ENCODE results near the gene SLC8A3.

SLC8A3 gene

DNA sequence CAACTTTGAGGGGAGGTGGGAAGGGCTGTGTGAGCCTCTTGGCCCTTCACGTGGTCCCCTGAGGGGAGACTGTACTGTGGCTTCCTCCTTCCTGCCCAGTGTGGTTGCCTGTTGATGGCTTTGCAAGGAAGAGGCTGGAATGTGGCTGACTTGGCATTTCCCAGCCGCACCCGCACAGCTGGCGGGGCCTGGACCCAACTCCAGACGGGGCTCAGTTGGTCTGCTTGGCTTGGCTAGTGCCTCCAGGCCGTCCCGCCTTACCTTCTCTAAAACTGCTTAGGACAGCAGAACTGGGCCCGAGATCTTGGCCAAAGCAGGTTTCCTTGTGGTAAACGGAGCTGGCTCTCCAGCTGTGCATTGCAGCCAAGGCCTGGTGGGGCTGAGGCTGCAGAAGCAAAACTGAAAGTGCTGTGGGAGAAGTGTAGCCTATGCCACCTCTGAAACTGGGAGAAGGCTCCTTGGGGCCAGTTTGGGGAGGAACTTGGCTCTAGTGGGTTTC, 170.0 kb downstream of the SLC8A3 start:
- Histone ChIP-seq H3K4me1 (ENCODE audit: control insufficient read depth, low read depth, low read length) (peaks cover 2% of the 10 kb centered on the region), H3K36me3 (ENCODE audit: control insufficient read depth, low read depth, low read length) (no peaks in the 10 kb centered on the region), H3K9ac (ENCODE audit: low read length) (no peak overlapping the region), H3K4me3 (ENCODE audit: low read length) (no peak overlapping the region), H3K27me3 (ENCODE audit: control insufficient read depth, insufficient read depth, low read length) (no peaks in the 10 kb centered on the region), H3K27ac (ENCODE audit: low read length) (no peak overlapping the region), H3K9me3 (ENCODE audit: control insufficient read depth, low read depth, low read length) (no peaks in the 10 kb centered on the region)

DNA sequence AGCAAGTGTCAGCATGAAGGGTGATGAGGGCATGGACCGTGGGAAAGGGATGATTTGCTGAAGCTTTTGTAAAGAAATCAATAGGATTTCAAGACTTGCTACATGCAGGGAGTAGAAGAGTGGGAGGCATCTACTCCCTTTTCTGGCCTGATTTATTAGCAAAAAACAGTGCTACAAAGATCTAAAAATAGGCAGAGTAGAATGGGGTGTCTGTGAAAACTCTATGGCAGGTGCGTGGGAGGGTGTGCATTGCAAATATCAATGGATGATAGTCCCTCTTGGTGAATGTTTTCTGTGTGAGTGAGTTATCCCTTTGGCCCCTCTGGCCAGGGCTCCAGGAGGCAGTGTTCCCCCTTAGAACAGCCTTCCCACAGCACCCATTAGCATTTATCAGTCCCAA, 170.5 kb downstream of the SLC8A3 start:
- Histone ChIP-seq H3K27ac (ENCODE audit: low read length) (no peak overlapping the region), H3K9ac (ENCODE audit: low read length) (no peak overlapping the region), H3K4me3 (ENCODE audit: low read length) (no peak overlapping the region), H3K27me3 (ENCODE audit: control insufficient read depth, insufficient read depth, low read length) (no peaks in the 10 kb centered on the region), H3K9me3 (ENCODE audit: control insufficient read depth, low read depth, low read length) (no peaks in the 10 kb centered on the region), H3K4me1 (ENCODE audit: control insufficient read depth, low read depth, low read length) (peaks cover 2% of the 10 kb centered on the region), H3K36me3 (ENCODE audit: control insufficient read depth, low read depth, low read length) (no peaks in the 10 kb centered on the region)

DNA sequence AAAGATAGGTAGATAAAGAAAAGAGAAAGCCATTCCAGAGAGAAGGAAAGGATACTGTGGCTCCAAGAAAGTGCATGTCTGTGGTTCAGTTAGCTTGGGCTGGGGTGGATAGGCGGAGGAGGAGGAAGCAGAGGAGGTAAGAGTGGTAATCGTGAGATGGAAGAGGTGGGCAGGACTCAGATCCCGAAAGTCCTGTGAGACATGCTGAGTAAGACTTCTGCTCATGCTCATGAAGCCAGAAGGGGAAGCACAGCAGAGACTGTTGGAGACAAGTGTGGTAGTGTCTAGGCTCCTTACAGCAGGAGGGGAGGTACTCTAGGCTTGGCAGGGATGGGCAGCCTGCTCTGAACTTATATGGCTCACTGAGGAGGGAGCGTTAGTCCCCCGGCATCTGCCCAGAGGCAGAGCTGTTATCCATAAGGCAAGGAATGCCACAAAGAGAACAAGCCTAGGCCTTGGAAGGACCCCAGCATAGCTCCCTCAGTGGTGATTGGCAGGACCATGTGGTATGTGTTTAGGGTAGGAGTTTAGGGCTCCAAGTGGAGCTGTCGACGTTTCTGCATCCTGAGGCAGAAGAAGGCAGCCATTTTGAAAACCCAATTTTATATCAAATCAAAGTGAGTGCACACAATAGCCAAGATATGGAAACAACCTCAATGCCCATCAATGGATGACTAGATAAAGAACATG, 174.2 kb downstream of the SLC8A3 start:
- Histone ChIP-seq H3K27me3 (ENCODE audit: control insufficient read depth, insufficient read depth, low read length) (no peaks in the 10 kb centered on the region), H3K36me3 (ENCODE audit: control insufficient read depth, low read depth, low read length) (no peaks in the 10 kb centered on the region), H3K27ac (ENCODE audit: low read length) (no peak overlapping the region), H3K4me1 (ENCODE audit: control insufficient read depth, low read depth, low read length) (peaks cover 2% of the 10 kb centered on the region), H3K9ac (ENCODE audit: low read length) (no peak overlapping the region), H3K4me3 (ENCODE audit: low read length) (no peak overlapping the region), H3K9me3 (ENCODE audit: control insufficient read depth, low read depth, low read length) (no peaks in the 10 kb centered on the region)

DNA sequence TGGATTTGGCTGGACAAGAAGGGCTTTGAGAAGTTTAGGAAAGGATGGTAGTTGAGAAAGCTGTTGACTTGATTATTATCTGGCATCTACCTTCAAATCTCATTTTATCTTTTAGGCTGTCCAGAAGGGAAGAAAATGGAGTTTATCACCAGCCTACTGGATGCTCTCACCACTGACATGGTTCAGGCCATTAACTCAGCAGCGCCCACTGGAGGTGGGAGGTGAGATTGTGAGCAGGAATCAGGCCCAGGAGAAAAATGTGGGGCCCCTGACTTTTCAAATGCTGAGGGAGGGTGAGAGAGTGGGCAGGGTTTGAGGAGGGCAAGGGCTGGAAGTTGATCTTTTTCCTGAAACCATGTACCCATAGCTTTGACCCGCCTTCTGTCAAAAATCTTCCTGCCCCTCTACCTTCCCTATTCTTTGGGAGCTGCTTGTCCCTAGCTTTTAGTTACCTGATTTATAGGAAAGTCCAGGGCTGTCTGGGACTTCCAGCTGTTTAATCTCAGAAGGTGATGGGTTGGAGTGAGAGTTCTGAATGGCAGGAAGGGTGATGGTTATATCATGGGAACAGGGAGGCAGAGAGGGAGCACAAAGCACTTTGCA, 175.4 kb downstream of the SLC8A3 start:
- no peaks in the 10 kb centered on the region for H3K27me3 ChIP-seq (ENCODE audit: control insufficient read depth, insufficient read depth, low read length)
- peaks cover 13% of the 10 kb centered on the region for H3K4me1 ChIP-seq (ENCODE audit: control insufficient read depth, low read depth, low read length)
- H3K9ac ChIP-seq (ENCODE audit: low read length): no peak overlapping the region
- no peak overlapping the region for H3K27ac ChIP-seq (ENCODE audit: low read length)
- no peaks in the 10 kb centered on the region for H3K9me3 ChIP-seq (ENCODE audit: control insufficient read depth, low read depth, low read length)
- H3K4me3 ChIP-seq (ENCODE audit: low read length): no peak overlapping the region
- no peaks in the 10 kb centered on the region for H3K36me3 ChIP-seq (ENCODE audit: control insufficient read depth, low read depth, low read length)

DNA sequence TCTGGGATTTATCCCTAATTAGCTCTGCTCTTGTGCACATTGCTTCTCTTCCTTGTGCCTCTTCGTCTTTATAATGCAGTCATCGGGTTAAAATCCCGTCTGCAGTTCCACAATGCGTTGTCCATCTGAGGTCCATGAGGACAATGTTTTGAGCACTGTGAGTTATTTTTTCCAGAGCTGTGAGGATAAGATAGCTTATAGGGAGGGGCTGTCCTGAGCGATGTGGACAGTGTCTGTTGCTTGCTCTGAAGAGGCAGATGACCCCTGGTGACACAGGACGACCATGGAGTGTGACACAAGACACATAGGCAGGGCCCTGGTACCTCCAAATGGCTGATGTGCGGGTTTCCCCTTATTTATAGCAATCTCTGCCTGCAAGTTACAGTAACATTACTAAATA, 177.0 kb downstream of the SLC8A3 start:
- Histone ChIP-seq H3K27me3 (ENCODE audit: control insufficient read depth, insufficient read depth, low read length) (no peaks in the 10 kb centered on the region), H3K4me1 (ENCODE audit: control insufficient read depth, low read depth, low read length) (peaks cover 15% of the 10 kb centered on the region), H3K36me3 (ENCODE audit: control insufficient read depth, low read depth, low read length) (no peaks in the 10 kb centered on the region), H3K27ac (ENCODE audit: low read length) (no peak overlapping the region), H3K9ac (ENCODE audit: low read length) (no peak overlapping the region), H3K4me3 (ENCODE audit: low read length) (no peak overlapping the region), H3K9me3 (ENCODE audit: control insufficient read depth, low read depth, low read length) (no peaks in the 10 kb centered on the region)

DNA sequence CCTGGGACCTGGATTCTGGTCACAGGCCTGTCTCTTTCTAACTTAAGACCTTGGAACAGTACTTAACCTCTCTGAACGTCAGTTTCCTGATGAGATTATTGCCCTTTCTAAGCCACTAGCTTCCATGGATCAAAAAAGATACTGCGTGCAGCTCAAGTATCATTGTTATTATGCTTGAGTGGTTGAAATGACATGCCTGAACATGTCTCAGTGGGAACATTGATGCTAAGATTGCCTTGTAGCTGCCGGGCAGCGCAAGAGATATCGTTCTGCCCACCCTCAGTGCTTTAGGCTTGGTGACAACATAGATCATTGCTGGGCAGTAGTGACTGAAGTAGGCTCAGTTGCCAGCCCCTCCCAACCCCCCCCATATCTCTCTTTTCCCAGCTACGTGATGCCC, 177.7 kb downstream of the SLC8A3 start:
- Histone ChIP-seq H3K9ac (ENCODE audit: low read length) (no peak overlapping the region), H3K36me3 (ENCODE audit: control insufficient read depth, low read depth, low read length) (no peaks in the 10 kb centered on the region), H3K27me3 (ENCODE audit: control insufficient read depth, insufficient read depth, low read length) (no peaks in the 10 kb centered on the region), H3K27ac (ENCODE audit: low read length) (no peak overlapping the region), H3K4me1 (ENCODE audit: control insufficient read depth, low read depth, low read length) (peaks cover 15% of the 10 kb centered on the region), H3K9me3 (ENCODE audit: control insufficient read depth, low read depth, low read length) (no peaks in the 10 kb centered on the region), H3K4me3 (ENCODE audit: low read length) (no peak overlapping the region)

DNA sequence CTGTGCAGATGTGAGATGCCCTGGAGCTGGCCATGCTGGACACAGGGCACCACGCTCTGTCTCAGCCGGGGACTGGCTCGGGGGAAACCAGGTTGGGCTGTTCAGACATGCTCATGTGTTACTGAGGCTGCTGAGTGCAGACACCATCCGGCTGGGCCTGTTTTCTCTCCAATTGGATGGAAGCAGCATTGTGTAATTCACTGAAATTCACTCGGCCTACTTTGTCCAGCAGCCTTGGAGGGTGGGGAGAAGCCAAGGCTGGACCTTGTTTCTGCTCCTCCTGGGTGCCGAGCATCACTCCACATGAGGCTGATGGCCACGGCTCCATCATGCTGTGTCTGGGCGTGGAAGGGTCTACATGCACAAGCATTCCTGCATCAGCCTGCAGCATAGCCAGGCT, 178.8 kb downstream of the SLC8A3 start:
- Histone ChIP-seq H3K9ac (ENCODE audit: low read length) (no peak overlapping the region), H3K4me3 (ENCODE audit: low read length) (no peak overlapping the region), H3K4me1 (ENCODE audit: control insufficient read depth, low read depth, low read length) (peaks cover 12% of the 10 kb centered on the region), H3K36me3 (ENCODE audit: control insufficient read depth, low read depth, low read length) (no peaks in the 10 kb centered on the region), H3K27me3 (ENCODE audit: control insufficient read depth, insufficient read depth, low read length) (no peaks in the 10 kb centered on the region), H3K27ac (ENCODE audit: low read length) (no peak overlapping the region), H3K9me3 (ENCODE audit: control insufficient read depth, low read depth, low read length) (no peaks in the 10 kb centered on the region)

DNA sequence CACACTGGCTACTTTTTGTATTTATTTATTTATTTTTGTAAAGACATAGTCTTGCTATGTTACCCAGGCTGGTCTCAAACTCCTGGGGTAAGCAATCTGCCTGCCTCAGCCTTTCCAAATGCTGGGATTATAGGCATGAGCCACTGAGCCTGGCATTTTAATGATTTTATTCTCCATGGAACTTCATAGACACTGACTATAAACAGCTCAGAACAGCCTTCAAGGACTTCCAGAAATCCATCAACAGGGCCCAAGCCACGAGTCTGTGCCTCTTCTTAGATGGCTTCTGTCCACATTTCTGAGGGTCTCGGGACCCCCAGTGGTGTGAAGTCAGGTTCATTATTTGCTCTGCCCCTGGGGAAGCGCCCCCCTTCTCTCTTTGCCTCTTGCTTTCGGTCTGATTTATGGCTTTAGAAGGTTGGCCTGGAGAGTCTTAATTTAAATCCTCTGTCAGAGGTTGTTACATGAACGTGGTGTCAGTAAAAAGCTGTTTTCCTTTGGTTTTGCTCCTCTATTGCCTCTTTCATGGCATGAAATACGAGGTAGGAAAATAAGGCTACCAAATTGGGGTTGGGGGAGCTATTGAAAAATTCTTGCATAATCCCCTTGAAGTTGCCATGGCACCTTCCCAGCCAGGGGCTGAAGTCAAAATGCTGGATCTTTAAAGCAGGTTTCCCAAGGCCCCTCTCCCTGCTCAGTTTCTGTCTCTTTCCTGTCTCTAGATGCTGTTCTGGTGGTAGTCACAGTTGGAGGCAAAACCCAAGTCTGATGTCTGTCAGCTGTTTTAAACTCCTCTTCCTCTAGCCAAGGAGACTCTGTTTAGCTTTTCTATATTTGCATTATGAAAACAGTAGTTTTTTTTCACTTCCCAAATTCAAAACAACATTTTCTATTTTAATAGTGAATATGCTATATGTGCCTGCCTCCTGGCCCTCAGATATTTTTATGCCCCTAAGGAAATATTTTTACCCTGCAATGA, 180.2 kb downstream of the SLC8A3 start:
- H3K36me3 ChIP-seq (ENCODE audit: control insufficient read depth, low read depth, low read length): no peaks in the 10 kb centered on the region
- H3K9ac ChIP-seq (ENCODE audit: low read length): no peak overlapping the region

DNA sequence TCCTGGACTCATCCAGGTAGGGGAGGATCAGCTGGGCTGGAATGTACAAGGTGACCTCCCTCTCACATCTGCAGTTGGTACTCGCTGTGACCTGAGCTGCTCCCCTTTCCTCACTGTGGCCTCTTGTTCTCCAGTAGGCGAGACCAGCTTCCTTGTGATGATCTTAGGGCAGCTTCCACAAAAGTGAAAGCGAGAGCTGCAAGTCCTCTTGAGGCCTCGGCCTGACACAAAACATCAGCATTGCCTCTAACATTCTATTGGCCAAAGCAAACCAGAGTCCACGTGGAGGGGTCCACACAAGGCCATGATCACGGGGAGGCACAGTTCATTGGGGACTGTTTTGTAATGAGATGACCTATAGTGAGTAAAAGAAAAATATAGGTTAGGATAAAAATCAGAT, 182.1 kb downstream of the SLC8A3 start:
- H3K9ac ChIP-seq (ENCODE audit: low read length): no peak overlapping the region

More for the DNA sequence above, 180.2 kb downstream of the SLC8A3 start:
- Histone ChIP-seq H3K27me3 (ENCODE audit: control insufficient read depth, insufficient read depth, low read length) (no peaks in the 10 kb centered on the region), H3K4me3 (ENCODE audit: low read length) (no peak overlapping the region), H3K9me3 (ENCODE audit: control insufficient read depth, low read depth, low read length) (no peaks in the 10 kb centered on the region), H3K4me1 (ENCODE audit: control insufficient read depth, low read depth, low read length) (peaks cover 12% of the 10 kb centered on the region), H3K27ac (ENCODE audit: low read length) (no peak overlapping the region)

DNA sequence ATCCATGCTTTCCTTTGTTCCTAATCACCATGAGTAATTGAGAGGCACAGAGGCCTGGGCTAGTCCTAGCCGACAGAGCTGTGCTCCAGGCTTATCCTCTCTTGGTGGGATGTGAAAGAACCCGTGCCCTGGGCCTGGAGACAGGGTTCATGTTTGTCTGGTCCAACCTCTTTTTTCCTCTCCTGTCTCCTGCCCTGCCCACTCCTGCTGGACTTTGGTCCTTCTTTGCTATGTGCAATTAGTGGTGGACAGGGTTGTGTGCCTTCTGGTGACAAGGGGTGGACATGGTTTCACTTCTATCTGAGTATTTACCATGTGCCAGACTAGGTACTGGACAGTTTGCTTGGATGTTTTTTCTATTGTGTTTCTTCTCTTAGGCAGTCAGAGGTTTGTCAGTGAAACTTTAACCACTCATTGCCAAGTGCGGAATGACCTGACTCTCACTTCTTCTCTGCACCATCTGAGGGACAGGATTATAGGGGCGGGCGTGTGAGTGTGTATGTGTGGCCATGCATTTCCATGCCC, 183.4 kb downstream of the SLC8A3 start:
- Histone ChIP-seq H3K4me1 (ENCODE audit: control insufficient read depth, low read depth, low read length) (peaks cover 12% of the 10 kb centered on the region), H3K9ac (ENCODE audit: low read length) (no peak overlapping the region), H3K4me3 (ENCODE audit: low read length) (no peak overlapping the region), H3K9me3 (ENCODE audit: control insufficient read depth, low read depth, low read length) (no peaks in the 10 kb centered on the region), H3K27ac (ENCODE audit: low read length) (no peak overlapping the region), H3K36me3 (ENCODE audit: control insufficient read depth, low read depth, low read length) (no peaks in the 10 kb centered on the region), H3K27me3 (ENCODE audit: control insufficient read depth, insufficient read depth, low read length) (no peaks in the 10 kb centered on the region)

More for the DNA sequence above, 182.1 kb downstream of the SLC8A3 start:
- Histone ChIP-seq H3K36me3 (ENCODE audit: control insufficient read depth, low read depth, low read length) (no peaks in the 10 kb centered on the region), H3K27ac (ENCODE audit: low read length) (no peak overlapping the region), H3K4me3 (ENCODE audit: low read length) (no peak overlapping the region), H3K4me1 (ENCODE audit: control insufficient read depth, low read depth, low read length) (peaks cover 12% of the 10 kb centered on the region), H3K27me3 (ENCODE audit: control insufficient read depth, insufficient read depth, low read length) (no peaks in the 10 kb centered on the region), H3K9me3 (ENCODE audit: control insufficient read depth, low read depth, low read length) (no peaks in the 10 kb centered on the region)

DNA sequence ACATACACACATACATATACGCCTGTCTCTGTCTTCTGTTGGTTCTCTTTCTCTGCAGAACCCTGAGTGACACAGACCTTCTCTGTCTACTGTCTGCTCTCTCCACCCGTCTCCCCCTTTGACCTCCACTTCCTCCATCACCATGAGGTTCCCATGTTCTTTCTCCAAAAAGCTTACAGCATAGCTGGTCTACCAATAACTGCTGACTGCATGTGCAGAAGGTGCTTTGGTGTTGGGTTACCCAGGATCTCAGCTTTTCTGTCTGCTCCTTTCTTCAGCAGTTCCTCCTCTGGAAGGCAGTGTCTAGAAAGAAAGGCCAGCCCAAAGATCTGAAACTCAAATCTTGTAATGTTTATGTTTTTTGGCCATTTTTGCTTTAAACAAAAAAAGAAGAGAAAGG, 184.0 kb downstream of the SLC8A3 start:
- no peak overlapping the region for H3K9ac ChIP-seq (ENCODE audit: low read length)
- no peak overlapping the region for H3K27ac ChIP-seq (ENCODE audit: low read length)
- H3K4me1 ChIP-seq (ENCODE audit: control insufficient read depth, low read depth, low read length): peaks cover 12% of the 10 kb centered on the region
- H3K27me3 ChIP-seq (ENCODE audit: control insufficient read depth, insufficient read depth, low read length): no peaks in the 10 kb centered on the region
- no peak overlapping the region for H3K4me3 ChIP-seq (ENCODE audit: low read length)
- no peaks in the 10 kb centered on the region for H3K36me3 ChIP-seq (ENCODE audit: control insufficient read depth, low read depth, low read length)
- no peaks in the 10 kb centered on the region for H3K9me3 ChIP-seq (ENCODE audit: control insufficient read depth, low read depth, low read length)
